Suprapubic skin (tissue), 3 donors: ENCODE measurements around the gene SORCS3.

ENCODE experiments used
- CTCF ChIP-seq, 2 donors: fragments of 200-600 bp in 1 of 2; fragments of 450-650 bp in 1 of 2; sonication (generic) in 1 of 2; IDR thresholded peaks; one replicate each; pipeline ENCODE4 v1.5.1; 2016 to 2019; ENCODE audit warnings: antibody characterized with exemption in 2 of 2, mild to moderate bottlenecking in 1 of 2, moderate library complexity in 1 of 2
- EP300 ChIP-seq: sonication (generic); formaldehyde crosslinking; IDR thresholded peaks from one replicate; pipeline ENCODE4 v1.6.1; 2017; ENCODE audit warnings: antibody characterized with exemption
- POLR2A ChIP-seq, 2 donors: fragments of 450-650 bp; IDR thresholded peaks; one replicate each; pipeline ENCODE4 v1.6.1; 2017; ENCODE audit warnings: antibody characterized with exemption in 2 of 2, mild to moderate bottlenecking in 2 of 2, moderate library complexity in 2 of 2

- no peak for TF ChIP-seq POLR2A (IDR thresholded peaks at IDR 0.05)
- TF ChIP-seq CTCF (IDR thresholded peaks at IDR 0.05) = no peak
- TF ChIP-seq EP300 = no peak
Measured at GRCh38 chr10:105171945-105172344, 530.9 kb downstream of the SORCS3 start.
